ENCODE data around the gene MYO1D.

GRCh38 chr17:32869345-32870026 lies 7.4 kb downstream of the MYO1D start:
- TF ChIP-seq CTCF (IDR thresholded peaks at IDR 0.05) (no peak), POLR2A (IDR thresholded peaks at IDR 0.05) (no peak)

All from body of pancreas (tissue), 4 donors.